ENCODE data around the gene TAS2R60.
"Not testable (repeated sequence)": the region's sequence is repeated elsewhere in the genome, so short reads cannot be mapped to it uniquely, and the experiment has no call there.

TAS2R60 gene

GRCh38 chr7:143460271-143460979 is 17.2 kb downstream of the TAS2R60 start:
- POLR2A ChIA-PET: no interaction called here
- no peak overlapping the region for H3K4me3 ChIP-seq (ENCODE audit: low read depth, low read length)
- no peak for TF ChIP-seq CTCF (IDR thresholded peaks at IDR 0.05; ENCODE audit: insufficient read depth, low read length, missing control alignments)
- CTCF ChIA-PET: no interaction called here
- DNase-seq (ENCODE audit: low read depth, low spot score): no peak

GRCh38 chr7:143462045-143462444 is 18.8 kb downstream of the TAS2R60 start:
- no peak for TF ChIP-seq CTCF (IDR thresholded peaks at IDR 0.05; ENCODE audit: insufficient read depth, low read length, missing control alignments)
- POLR2A ChIA-PET: no interaction called here
- DNase-seq (ENCODE audit: low read depth, low spot score): no peak
- H3K4me3 ChIP-seq (ENCODE audit: low read depth, low read length): no peak overlapping the region
- CTCF ChIA-PET: no interaction called here

- CTCF ChIA-PET: no interaction called here
- POLR2A ChIA-PET: no interaction called here
- TF ChIP-seq CTCF (IDR thresholded peaks at IDR 0.05; ENCODE audit: insufficient read depth, low read length, missing control alignments): no peak
- no peak for DNase-seq (ENCODE audit: low read depth, low spot score)
- no peak overlapping the region for H3K4me3 ChIP-seq (ENCODE audit: low read depth, low read length)
Measured at GRCh38 chr7:143463556-143463955, 20.3 kb downstream of the TAS2R60 start.

- CTCF ChIA-PET: no interaction called here
- H3K4me3 ChIP-seq (ENCODE audit: low read depth, low read length): no peak overlapping the region
- POLR2A ChIA-PET: no interaction called here
- no peak for TF ChIP-seq CTCF (IDR thresholded peaks at IDR 0.05; ENCODE audit: insufficient read depth, low read length, missing control alignments)
- DNase-seq (ENCODE audit: low read depth, low spot score): no peak
Measured at GRCh38 chr7:143463957-143464356, 20.7 kb downstream of the TAS2R60 start.

GRCh38 chr7:143467724-143468123 is 24.5 kb downstream of the TAS2R60 start:
- no peak for DNase-seq (ENCODE audit: low read depth, low spot score)
- ChIA-PET POLR2A (no interaction called here), CTCF (interaction anchor here (1.1 to 1.9 kb wide), 3 partner anchors 22 to 52 kb away, joined by 3 to 6 read pairs (median 3); no protein-coding TSS in a partner anchor)
- TF ChIP-seq CTCF (IDR thresholded peaks at IDR 0.05; ENCODE audit: insufficient read depth, low read length, missing control alignments): no peak
- H3K4me3 ChIP-seq (ENCODE audit: low read depth, low read length): no peak overlapping the region

GRCh38 chr7:143472071-143472689 is 28.9 kb downstream of the TAS2R60 start:
- POLR2A ChIA-PET; CTCF ChIA-PET; DNase-seq (ENCODE audit: low read depth, low spot score); H3K4me3 ChIP-seq (ENCODE audit: low read depth, low read length): not testable (repeated sequence)

All from AG04449 (cell line).